Hepatocyte (in vitro differentiated cells): ENCODE measurements around the gene CPNE4. TPM values are rescaled to one million over a fixed set of nuclear protein-coding genes. Genes with fewer than 3 reads are reported as not detected.

Experiments used
- DNase-seq: peaks from one replicate; pipeline ENCODE4 v3.0.0-alpha.2; 2016; ENCODE audit warnings: low spot score
- H2AFZ ChIP-seq: fragments of 200-600 bp; sonication (generic); 2 replicates; pipeline ENCODE4 v1.6.0; 2016; ENCODE audit warnings: antibody characterized with exemption, mild to moderate bottlenecking
- H3K27ac ChIP-seq: fragments of 200-600 bp; sonication (generic); 2 replicates; pipeline ENCODE4 v1.5.1; 2016; ENCODE audit warnings: mild to moderate bottlenecking
- H3K27me3 ChIP-seq: fragments of 200-600 bp; sonication (generic); 2 replicates; pipeline ENCODE4 v1.6.1; 2016
- H3K36me3 ChIP-seq: fragments of 200-600 bp; sonication (generic); replicated peaks from 2 replicates; pipeline ENCODE4 v1.5.1; 2016; ENCODE audit warnings: low read depth; ENCODE audit not compliant: insufficient read depth
- H3K4me1 ChIP-seq: fragments of 200-600 bp; sonication (generic); 2 replicates; pipeline ENCODE4 v1.5.1; 2016; ENCODE audit warnings: mild to moderate bottlenecking, moderate library complexity; ENCODE audit not compliant: insufficient read depth
- H3K4me2 ChIP-seq: fragments of 200-600 bp; sonication (generic); 2 replicates; pipeline ENCODE4 v1.6.0; 2016
- H3K4me3 ChIP-seq: fragments of 200-600 bp; sonication (generic); 2 replicates; pipeline ENCODE4 v1.5.1; 2016; ENCODE audit warnings: mild to moderate bottlenecking
- H3K79me2 ChIP-seq: fragments of 200-600 bp; sonication (generic); 2 replicates; pipeline ENCODE4 v1.6.0; 2017; ENCODE audit warnings: mild to moderate bottlenecking
- H3K9me2 ChIP-seq: fragments of 200-600 bp; sonication (generic); replicated peaks from 2 replicates; pipeline ENCODE4 v1.6.0; 2017; ENCODE audit warnings: mild to moderate bottlenecking; ENCODE audit not compliant: insufficient read depth
- H3K9me3 ChIP-seq: fragments of 200-600 bp; sonication (generic); 2 replicates; pipeline ENCODE4 v1.5.1; 2016; ENCODE audit warnings: low read depth, mild to moderate bottlenecking
- H4K20me1 ChIP-seq: fragments of 200-600 bp; sonication (generic); 2 replicates; pipeline ENCODE4 v1.6.0; 2016; ENCODE audit warnings: mild to moderate bottlenecking; ENCODE audit not compliant: insufficient read depth, poor library complexity, severe bottlenecking
- EZH2 ChIP-seq: fragments of 200-600 bp; sonication (generic); IDR thresholded peaks from 2 replicates; pipeline ENCODE4 v1.6.1; 2016; ENCODE audit warnings: antibody characterized with exemption, mild to moderate bottlenecking, borderline replicate concordance
- EZH2phosphoT487 ChIP-seq: fragments of 200-600 bp; sonication (generic); IDR thresholded peaks from one replicate; pipeline ENCODE4 v1.6.1; 2018; ENCODE audit warnings: antibody characterized with exemption, mild to moderate bottlenecking, low read depth, moderate library complexity; ENCODE audit not compliant: unreplicated experiment, severe bottlenecking
- WGBS: methylation state at CpG from one replicate; pipeline ENCODE4 v1.1.6; 2016; ENCODE audit warnings: low lambda C conversion rate; ENCODE audit errors: missing lambda C conversion rate; 5-methylcytosine and 5-hydroxymethylcytosine counted together
- polyA plus RNA-seq: library from polyadenylated mRNA; unstranded; fragments of >200 nt; fragmentation: Nextera tagmentation; extraction: Ambion mirVana; gene quantifications from 2 replicates; pipeline ENCODE4 v1.2.1, GENCODE V29; 2016
- total RNA-seq: library from RNA; depleted of rRNA; stranded (reverse); fragments of >200 nt; gene quantifications from 2 replicates; pipeline ENCODE4 v1.2.3, GENCODE V29; 2014
- TF ChIP-seq, protein P1 (sequence below): fragments of 200-600 bp; sonication (generic); IDR thresholded peaks from 2 replicates; pipeline ENCODE4 v1.5.1; 2016; ENCODE audit warnings: antibody characterized with exemption, mild to moderate bottlenecking; ENCODE audit not compliant: poor library complexity

CPNE4 gene
- total and polyA plus RNA-seq, 2 experiments from 2014 or later, result 0.37 to 0.52 TPM

DNA sequence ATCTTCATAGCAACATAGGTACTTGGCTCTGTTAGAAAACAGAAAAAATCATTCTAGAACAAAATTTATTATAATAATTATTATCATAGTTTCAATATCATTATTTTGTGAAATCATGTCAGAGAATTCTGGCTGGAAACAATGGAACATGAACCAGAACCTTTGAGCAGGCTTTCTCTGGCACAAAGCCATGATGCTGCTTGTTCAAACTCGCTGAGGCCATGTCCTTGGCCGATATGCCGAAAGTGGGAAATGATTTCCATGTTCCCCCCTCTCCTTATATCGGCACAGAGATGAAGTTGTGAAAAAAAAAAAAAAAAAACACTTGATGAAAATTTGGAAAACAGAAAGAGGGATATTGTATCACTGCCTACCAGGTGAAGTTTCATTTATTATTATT lies 483.1 kb downstream of the CPNE4 start:
- TF ChIP-seq, protein P1, sequence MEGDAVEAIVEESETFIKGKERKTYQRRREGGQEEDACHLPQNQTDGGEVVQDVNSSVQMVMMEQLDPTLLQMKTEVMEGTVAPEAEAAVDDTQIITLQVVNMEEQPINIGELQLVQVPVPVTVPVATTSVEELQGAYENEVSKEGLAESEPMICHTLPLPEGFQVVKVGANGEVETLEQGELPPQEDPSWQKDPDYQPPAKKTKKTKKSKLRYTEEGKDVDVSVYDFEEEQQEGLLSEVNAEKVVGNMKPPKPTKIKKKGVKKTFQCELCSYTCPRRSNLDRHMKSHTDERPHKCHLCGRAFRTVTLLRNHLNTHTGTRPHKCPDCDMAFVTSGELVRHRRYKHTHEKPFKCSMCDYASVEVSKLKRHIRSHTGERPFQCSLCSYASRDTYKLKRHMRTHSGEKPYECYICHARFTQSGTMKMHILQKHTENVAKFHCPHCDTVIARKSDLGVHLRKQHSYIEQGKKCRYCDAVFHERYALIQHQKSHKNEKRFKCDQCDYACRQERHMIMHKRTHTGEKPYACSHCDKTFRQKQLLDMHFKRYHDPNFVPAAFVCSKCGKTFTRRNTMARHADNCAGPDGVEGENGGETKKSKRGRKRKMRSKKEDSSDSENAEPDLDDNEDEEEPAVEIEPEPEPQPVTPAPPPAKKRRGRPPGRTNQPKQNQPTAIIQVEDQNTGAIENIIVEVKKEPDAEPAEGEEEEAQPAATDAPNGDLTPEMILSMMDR, result no peak
- TF ChIP-seq EZH2phosphoT487, result no peak
- TF ChIP-seq EZH2, result no peak
- no peaks in the 10 kb centered on the region for H4K20me1 ChIP-seq
- H3K36me3 ChIP-seq, result no peaks in the 10 kb centered on the region
- H3K9me3 ChIP-seq, result no peaks in the 10 kb centered on the region
- no peak overlapping the region for H2AFZ ChIP-seq
- no peak overlapping the region for H3K4me2 ChIP-seq
- 88% methylated on average over 4 of the region's 4 CpGs for WGBS
- no peaks in the 10 kb centered on the region for H3K4me1 ChIP-seq
- H3K27ac ChIP-seq, result no peak overlapping the region
- H3K27me3 ChIP-seq, result peaks cover 8% of the 10 kb centered on the region
- H3K4me3 ChIP-seq, result no peak overlapping the region
- H3K9me2 ChIP-seq, result no peaks in the 10 kb centered on the region
- no peaks in the 10 kb centered on the region for H3K79me2 ChIP-seq
- no peak for DNase-seq

DNA sequence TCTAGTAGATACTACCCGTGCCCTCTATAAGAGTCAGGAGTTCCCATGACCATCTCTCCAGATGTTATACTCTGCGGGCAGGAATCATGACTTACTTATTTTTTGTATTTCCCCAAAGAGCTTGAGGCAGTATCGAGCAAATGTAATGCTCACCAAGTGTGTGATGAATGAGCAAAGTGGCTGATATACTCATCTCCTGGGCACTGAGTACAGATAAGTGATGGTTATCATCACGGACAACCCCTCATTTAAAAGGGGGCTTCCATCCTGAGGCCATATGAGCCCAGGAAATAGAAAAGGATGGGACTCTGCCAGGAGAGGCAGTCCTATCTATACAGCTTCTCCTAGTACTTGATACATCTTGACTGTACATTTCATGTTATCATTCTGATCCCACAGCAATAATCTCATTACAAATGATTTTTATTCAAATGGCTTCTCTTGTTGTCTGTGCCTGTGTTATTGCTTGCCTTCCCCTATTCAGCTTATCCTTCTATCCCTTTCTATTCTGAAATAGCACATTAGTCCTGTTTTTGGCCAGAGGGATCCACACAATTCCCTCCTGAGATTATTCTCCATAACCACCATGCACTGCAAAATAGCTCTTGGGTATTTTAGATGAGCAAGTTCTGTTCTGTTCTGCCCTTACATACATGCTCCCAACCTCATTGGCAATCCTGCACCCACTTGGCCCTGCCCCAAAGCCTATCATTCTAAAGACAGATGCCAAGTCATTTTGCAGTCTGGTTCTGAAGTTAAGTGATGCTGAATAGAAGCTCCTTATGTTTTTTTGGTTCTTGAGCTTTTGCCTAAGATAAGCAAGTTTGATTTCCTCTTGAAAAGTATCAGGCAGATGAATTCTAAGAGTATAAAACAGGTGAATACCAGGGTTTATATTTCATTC lies 484.0 kb downstream of the CPNE4 start:
- H2AFZ ChIP-seq, result no peak overlapping the region
- no peak overlapping the region for H3K4me3 ChIP-seq
- H3K27me3 ChIP-seq, result peaks cover 8% of the 10 kb centered on the region
- no peaks in the 10 kb centered on the region for H3K4me1 ChIP-seq
- H3K36me3 ChIP-seq, result no peaks in the 10 kb centered on the region
- no peaks in the 10 kb centered on the region for H3K9me3 ChIP-seq
- no peaks in the 10 kb centered on the region for H3K79me2 ChIP-seq
- 85% methylated on average over 4 of the region's 4 CpGs for WGBS
- no peak for TF ChIP-seq EZH2phosphoT487
- no peak for TF ChIP-seq EZH2
- TF ChIP-seq, protein P1, result no peak
- H4K20me1 ChIP-seq, result no peaks in the 10 kb centered on the region
- no peak for DNase-seq
- H3K9me2 ChIP-seq, result no peaks in the 10 kb centered on the region
- no peak overlapping the region for H3K4me2 ChIP-seq
- no peak overlapping the region for H3K27ac ChIP-seq

DNA sequence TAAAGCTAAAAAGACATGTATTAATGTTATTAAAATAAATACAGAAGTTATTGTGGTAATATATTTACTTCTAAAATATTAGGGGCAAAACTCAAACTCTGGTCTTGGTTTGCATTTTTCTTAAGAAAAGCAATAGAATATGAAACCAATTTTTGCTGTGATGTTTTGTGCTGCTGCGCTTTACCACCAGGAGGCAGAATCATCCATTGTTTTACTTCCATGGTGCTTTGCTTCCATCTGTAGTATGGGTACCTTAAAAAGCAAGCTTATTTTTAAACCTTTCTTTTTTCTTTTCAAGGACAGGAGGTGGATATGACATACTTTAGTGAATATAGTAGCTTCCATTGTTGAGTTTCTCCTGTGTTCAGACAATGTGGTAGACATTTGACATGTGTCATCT lies 485.5 kb downstream of the CPNE4 start:
- no peaks in the 10 kb centered on the region for H3K9me2 ChIP-seq
- H3K27ac ChIP-seq, result no peak overlapping the region
- WGBS, result 97% methylated on average over 1 of the region's 1 CpG
- no peak overlapping the region for H3K4me3 ChIP-seq
- peaks cover 8% of the 10 kb centered on the region for H3K27me3 ChIP-seq
- no peaks in the 10 kb centered on the region for H3K9me3 ChIP-seq
- no peaks in the 10 kb centered on the region for H3K4me1 ChIP-seq
- no peak overlapping the region for H3K4me2 ChIP-seq
- no peak overlapping the region for H2AFZ ChIP-seq
- H3K79me2 ChIP-seq, result no peaks in the 10 kb centered on the region
- TF ChIP-seq, protein P1, result peak; percentile 29
- no peak for TF ChIP-seq EZH2phosphoT487
- no peaks in the 10 kb centered on the region for H4K20me1 ChIP-seq
- DNase-seq, result no peak
- H3K36me3 ChIP-seq, result no peaks in the 10 kb centered on the region
